ENCODE data around the gene ACER1. TPM values are rescaled to one million over a fixed set of nuclear protein-coding genes. Genes with fewer than 3 reads are reported as not detected.

ACER1 gene
- total and polyA plus RNA-seq, 2 experiments from 2014 or later = not detected

- TF ChIP-seq, protein P1, sequence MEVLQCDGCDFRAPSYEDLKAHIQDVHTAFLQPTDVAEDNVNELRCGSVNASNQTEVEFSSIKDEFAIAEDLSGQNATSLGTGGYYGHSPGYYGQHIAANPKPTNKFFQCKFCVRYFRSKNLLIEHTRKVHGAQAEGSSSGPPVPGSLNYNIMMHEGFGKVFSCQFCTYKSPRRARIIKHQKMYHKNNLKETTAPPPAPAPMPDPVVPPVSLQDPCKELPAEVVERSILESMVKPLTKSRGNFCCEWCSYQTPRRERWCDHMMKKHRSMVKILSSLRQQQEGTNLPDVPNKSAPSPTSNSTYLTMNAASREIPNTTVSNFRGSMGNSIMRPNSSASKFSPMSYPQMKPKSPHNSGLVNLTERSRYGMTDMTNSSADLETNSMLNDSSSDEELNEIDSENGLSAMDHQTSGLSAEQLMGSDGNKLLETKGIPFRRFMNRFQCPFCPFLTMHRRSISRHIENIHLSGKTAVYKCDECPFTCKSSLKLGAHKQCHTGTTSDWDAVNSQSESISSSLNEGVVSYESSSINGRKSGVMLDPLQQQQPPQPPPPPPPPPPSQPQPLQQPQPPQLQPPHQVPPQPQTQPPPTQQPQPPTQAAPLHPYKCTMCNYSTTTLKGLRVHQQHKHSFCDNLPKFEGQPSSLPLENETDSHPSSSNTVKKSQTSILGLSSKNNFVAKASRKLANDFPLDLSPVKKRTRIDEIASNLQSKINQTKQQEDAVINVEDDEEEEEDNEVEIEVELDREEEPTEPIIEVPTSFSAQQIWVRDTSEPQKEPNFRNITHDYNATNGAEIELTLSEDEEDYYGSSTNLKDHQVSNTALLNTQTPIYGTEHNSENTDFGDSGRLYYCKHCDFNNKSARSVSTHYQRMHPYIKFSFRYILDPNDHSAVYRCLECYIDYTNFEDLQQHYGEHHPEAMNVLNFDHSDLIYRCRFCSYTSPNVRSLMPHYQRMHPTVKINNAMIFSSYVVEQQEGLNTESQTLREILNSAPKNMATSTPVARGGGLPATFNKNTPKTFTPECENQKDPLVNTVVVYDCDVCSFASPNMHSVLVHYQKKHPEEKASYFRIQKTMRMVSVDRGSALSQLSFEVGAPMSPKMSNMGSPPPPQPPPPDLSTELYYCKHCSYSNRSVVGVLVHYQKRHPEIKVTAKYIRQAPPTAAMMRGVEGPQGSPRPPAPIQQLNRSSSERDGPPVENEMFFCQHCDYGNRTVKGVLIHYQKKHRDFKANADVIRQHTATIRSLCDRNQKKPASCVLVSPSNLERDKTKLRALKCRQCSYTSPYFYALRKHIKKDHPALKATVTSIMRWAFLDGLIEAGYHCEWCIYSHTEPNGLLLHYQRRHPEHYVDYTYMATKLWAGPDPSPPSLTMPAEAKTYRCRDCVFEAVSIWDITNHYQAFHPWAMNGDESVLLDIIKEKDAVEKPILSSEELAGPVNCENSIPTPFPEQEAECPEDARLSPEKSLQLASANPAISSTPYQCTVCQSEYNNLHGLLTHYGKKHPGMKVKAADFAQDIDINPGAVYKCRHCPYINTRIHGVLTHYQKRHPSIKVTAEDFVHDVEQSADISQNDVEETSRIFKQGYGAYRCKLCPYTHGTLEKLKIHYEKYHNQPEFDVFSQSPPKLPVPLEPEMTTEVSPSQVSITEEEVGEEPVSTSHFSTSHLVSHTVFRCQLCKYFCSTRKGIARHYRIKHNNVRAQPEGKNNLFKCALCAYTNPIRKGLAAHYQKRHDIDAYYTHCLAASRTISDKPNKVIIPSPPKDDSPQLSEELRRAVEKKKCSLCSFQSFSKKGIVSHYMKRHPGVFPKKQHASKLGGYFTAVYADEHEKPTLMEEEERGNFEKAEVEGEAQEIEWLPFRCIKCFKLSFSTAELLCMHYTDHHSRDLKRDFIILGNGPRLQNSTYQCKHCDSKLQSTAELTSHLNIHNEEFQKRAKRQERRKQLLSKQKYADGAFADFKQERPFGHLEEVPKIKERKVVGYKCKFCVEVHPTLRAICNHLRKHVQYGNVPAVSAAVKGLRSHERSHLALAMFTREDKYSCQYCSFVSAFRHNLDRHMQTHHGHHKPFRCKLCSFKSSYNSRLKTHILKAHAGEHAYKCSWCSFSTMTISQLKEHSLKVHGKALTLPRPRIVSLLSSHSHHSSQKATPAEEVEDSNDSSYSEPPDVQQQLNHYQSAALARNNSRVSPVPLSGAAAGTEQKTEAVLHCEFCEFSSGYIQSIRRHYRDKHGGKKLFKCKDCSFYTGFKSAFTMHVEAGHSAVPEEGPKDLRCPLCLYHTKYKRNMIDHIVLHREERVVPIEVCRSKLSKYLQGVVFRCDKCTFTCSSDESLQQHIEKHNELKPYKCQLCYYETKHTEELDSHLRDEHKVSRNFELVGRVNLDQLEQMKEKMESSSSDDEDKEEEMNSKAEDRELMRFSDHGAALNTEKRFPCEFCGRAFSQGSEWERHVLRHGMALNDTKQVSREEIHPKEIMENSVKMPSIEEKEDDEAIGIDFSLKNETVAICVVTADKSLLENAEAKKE (CRISPR knock-in tag; IDR thresholded peaks at IDR 0.05) = no peak
These were observed 54.4 kb downstream of the ACER1 start (continued) for GRCh38 chr19:6278740-6279619.

DNA sequence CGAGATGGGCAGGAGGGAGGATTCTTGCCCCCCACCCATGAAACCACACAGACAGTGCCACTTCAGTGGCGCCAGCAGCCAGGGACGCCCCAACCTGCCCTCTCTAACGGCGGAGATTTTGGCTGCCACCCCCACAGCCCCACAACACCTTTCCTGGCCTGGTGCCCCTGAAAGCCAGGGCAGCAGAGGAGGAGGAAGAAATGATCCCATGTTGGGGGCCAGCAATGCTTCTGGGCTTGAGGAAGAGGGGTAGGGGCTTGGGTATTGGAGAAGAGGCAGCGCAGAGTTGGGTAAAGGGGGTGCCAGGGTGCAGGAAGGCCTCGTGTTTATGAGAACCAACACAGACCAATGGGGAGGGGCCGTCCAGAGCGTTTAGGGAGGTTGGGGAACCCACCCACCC, 55.4 kb downstream of the ACER1 start:
- Mint-ChIP-seq H3K27me3 (ENCODE audit: insufficient read depth, low read depth, poor library complexity) (peaks cover 18% of the 10 kb centered on the region), H3K9me3 (peaks cover 22% of the 10 kb centered on the region)
- no peak for TF ChIP-seq CTCF (conservative IDR thresholded peaks at IDR 0.05; ENCODE audit: low read depth in 2 of 2)
- TF ChIP-seq, protein P2, sequence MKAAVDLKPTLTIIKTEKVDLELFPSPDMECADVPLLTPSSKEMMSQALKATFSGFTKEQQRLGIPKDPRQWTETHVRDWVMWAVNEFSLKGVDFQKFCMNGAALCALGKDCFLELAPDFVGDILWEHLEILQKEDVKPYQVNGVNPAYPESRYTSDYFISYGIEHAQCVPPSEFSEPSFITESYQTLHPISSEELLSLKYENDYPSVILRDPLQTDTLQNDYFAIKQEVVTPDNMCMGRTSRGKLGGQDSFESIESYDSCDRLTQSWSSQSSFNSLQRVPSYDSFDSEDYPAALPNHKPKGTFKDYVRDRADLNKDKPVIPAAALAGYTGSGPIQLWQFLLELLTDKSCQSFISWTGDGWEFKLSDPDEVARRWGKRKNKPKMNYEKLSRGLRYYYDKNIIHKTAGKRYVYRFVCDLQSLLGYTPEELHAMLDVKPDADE (IDR thresholded peaks at IDR 0.05) = no peak
- TF ChIP-seq, protein P1 (CRISPR knock-in tag; IDR thresholded peaks at IDR 0.05) = no peak

More for the DNA sequence above, 55.4 kb downstream of the ACER1 start:
- Histone ChIP-seq H3K4me2 (peak overlapping the region; percentile 89; the same call in 1 of the 2 replicates), H3K4me3 (peak overlapping the region; percentile 83; the same call in 1 of the 2 replicates), H3F3A (replicated peaks; ENCODE audit: low read depth) (no peaks in the 10 kb centered on the region), H3K36me3 (ENCODE audit: insufficient read depth) (no peaks in the 10 kb centered on the region), H2AFZ (no peak overlapping the region), H3K27ac (ENCODE audit: low read depth) (no peak overlapping the region), H3K4me1 (ENCODE audit: insufficient read depth) (peaks cover 43% of the 10 kb centered on the region), H4K20me1 (replicated peaks; ENCODE audit: insufficient read depth) (peaks cover 42% of the 10 kb centered on the region), H3K79me2 (replicated peaks; ENCODE audit: insufficient read depth) (peaks cover 63% of the 10 kb centered on the region), H3K9me2 (ENCODE audit: insufficient read depth) (0 out of 2 replicates have a peak, but pooled peaks cover 4% of the 10 kb centered on the region), H3K27me3 (ENCODE audit: insufficient read depth) (no peaks in the 10 kb centered on the region)
- Mint-ChIP-seq H3K4me1 (peaks cover 60% of the 10 kb centered on the region), H3K27ac (no peak overlapping the region; the same call in 1 of the 2 replicates), H3K36me3 (ENCODE audit: low read depth) (peaks cover 10% of the 10 kb centered on the region; the same call in 2 of the 3 replicates), H3K4me3 (peak overlapping the region; percentile 86)
- DNase-seq (ENCODE audit: low spot score) (no peak), ATAC-seq (no peak)
